Loucy (cell line): ENCODE measurements around the gene RAF1.

Experiments used
- H2AFZ ChIP-seq: fragments of 200-600 bp; sonication (generic); 2 replicates; pipeline ENCODE4 v1.6.0; 2016; ENCODE audit warnings: antibody characterized with exemption, mild to moderate bottlenecking, low read length, moderate library complexity
- H3F3A ChIP-seq: fragments of 200-600 bp; 2 replicates; pipeline ENCODE4 v1.6.0; 2016; ENCODE audit warnings: antibody characterized with exemption, low read depth, mild to moderate bottlenecking
- H3K27me3 ChIP-seq: fragments of 200-600 bp; sonication (generic); 2 replicates; pipeline ENCODE4 v1.6.1; 2014; ENCODE audit warnings: low read length, mild to moderate bottlenecking; ENCODE audit not compliant: insufficient read depth, poor library complexity, severe bottlenecking
- H3K36me3 ChIP-seq: fragments of 200-600 bp; sonication (generic); 2 replicates; pipeline ENCODE4 v1.6.1; 2016; ENCODE audit warnings: low read length; ENCODE audit not compliant: insufficient read depth
- H3K4me1 ChIP-seq: fragments of 200-600 bp; sonication (generic); 2 replicates; pipeline ENCODE4 v1.5.1; 2014; ENCODE audit warnings: low read length, mild to moderate bottlenecking; ENCODE audit not compliant: insufficient read depth, poor library complexity, severe bottlenecking
- H3K4me2 ChIP-seq: fragments of 200-600 bp; sonication (generic); 2 replicates; pipeline ENCODE4 v1.6.0; 2014; ENCODE audit warnings: antibody characterized with exemption, low read length, low read depth, mild to moderate bottlenecking; ENCODE audit not compliant: poor library complexity, severe bottlenecking
- H3K4me3 ChIP-seq: fragments of 200-600 bp; sonication (generic); 2 replicates; pipeline ENCODE4 v1.5.1; 2014; ENCODE audit warnings: low read length, mild to moderate bottlenecking, mixed read lengths; ENCODE audit not compliant: poor library complexity, severe bottlenecking
- H3K79me2 ChIP-seq: fragments of 200-600 bp; sonication (generic); 2 replicates; pipeline ENCODE4 v1.6.1; 2014; ENCODE audit warnings: low read length; ENCODE audit not compliant: insufficient read depth
- H3K9ac ChIP-seq: fragments of 200-600 bp; sonication (generic); 2 replicates; pipeline ENCODE4 v1.6.0; 2014; ENCODE audit warnings: mild to moderate bottlenecking, low read depth, low read length, moderate library complexity; ENCODE audit not compliant: poor library complexity, severe bottlenecking
- H3K9me2 ChIP-seq: fragments of 200-600 bp; sonication (generic); replicated peaks from 2 replicates; pipeline ENCODE4 v1.6.1; 2016; ENCODE audit warnings: low read depth, low read length, mixed read lengths
- H3K9me3 ChIP-seq: fragments of 200-600 bp; sonication (generic); 2 replicates; pipeline ENCODE4 v1.6.1; 2014; ENCODE audit warnings: mild to moderate bottlenecking, antibody characterized with exemption, low read length, low read depth; ENCODE audit not compliant: insufficient read depth
- H4K20me1 ChIP-seq: fragments of 200-600 bp; sonication (generic); 2 replicates; pipeline ENCODE4 v1.6.0; 2014; ENCODE audit warnings: antibody characterized with exemption, low read length, mild to moderate bottlenecking; ENCODE audit not compliant: insufficient read depth, poor library complexity, severe bottlenecking
- CTCF ChIP-seq: fragments of 200-600 bp; sonication (generic); conservative IDR thresholded peaks from 2 replicates; pipeline ENCODE4 v1.5.1; 2014; ENCODE audit warnings: mild to moderate bottlenecking, antibody characterized with exemption, low read length
- EZH2phosphoT487 ChIP-seq: fragments of 200-600 bp; IDR thresholded peaks from 2 replicates; pipeline ENCODE4 v1.6.1; 2018; ENCODE audit warnings: antibody characterized with exemption, mild to moderate bottlenecking, moderate library complexity, borderline replicate concordance

The RAF1 gene

GRCh38 chr3:12577379-12577778, 86.5 kb downstream of the RAF1 start:
- no peaks in the 10 kb centered on the region for H3K27me3 ChIP-seq
- no peaks in the 10 kb centered on the region for H4K20me1 ChIP-seq
- H3K36me3 ChIP-seq, result peaks cover 95% of the 10 kb centered on the region
- H3K79me2 ChIP-seq, result no peaks in the 10 kb centered on the region
- no peaks in the 10 kb centered on the region for H3F3A ChIP-seq
- no peaks in the 10 kb centered on the region for H3K4me1 ChIP-seq
- no peak overlapping the region for H2AFZ ChIP-seq
- H3K4me3 ChIP-seq, result no peak overlapping the region
- no peaks in the 10 kb centered on the region for H3K9me3 ChIP-seq
- no peaks in the 10 kb centered on the region for H3K9me2 ChIP-seq
- no peak overlapping the region for H3K4me2 ChIP-seq
- H3K9ac ChIP-seq, result no peak overlapping the region
- no peak for TF ChIP-seq EZH2phosphoT487
- TF ChIP-seq CTCF, result no peak

- Histone ChIP-seq H3K27me3 (no peaks in the 10 kb centered on the region), H3K4me2 (no peak overlapping the region), H2AFZ (no peak overlapping the region), H3K4me1 (no peaks in the 10 kb centered on the region), H3K79me2 (no peaks in the 10 kb centered on the region), H4K20me1 (no peaks in the 10 kb centered on the region), H3K9ac (no peak overlapping the region), H3F3A (no peaks in the 10 kb centered on the region), H3K9me3 (no peaks in the 10 kb centered on the region), H3K9me2 (no peaks in the 10 kb centered on the region), H3K36me3 (peaks cover 99% of the 10 kb centered on the region; the same call in 1 of the 2 replicates), H3K4me3 (no peak overlapping the region)
- TF ChIP-seq CTCF (no peak), EZH2phosphoT487 (no peak)
These were observed 89.3 kb downstream of the RAF1 start for GRCh38 chr3:12574661-12575060.

- Histone ChIP-seq H2AFZ (no peak overlapping the region), H3F3A (no peaks in the 10 kb centered on the region), H3K4me3 (no peak overlapping the region), H3K9ac (no peak overlapping the region), H3K79me2 (no peaks in the 10 kb centered on the region), H3K4me1 (no peaks in the 10 kb centered on the region), H3K9me2 (no peaks in the 10 kb centered on the region), H3K36me3 (peaks cover 99% of the 10 kb centered on the region; the same call in 1 of the 2 replicates), H3K4me2 (no peak overlapping the region), H4K20me1 (no peaks in the 10 kb centered on the region), H3K9me3 (no peaks in the 10 kb centered on the region), H3K27me3 (no peaks in the 10 kb centered on the region)
- no peak for TF ChIP-seq CTCF
- no peak for TF ChIP-seq EZH2phosphoT487
These were observed 89.8 kb downstream of the RAF1 start for GRCh38 chr3:12574131-12574530.
